Bone marrow (tissue), 2 donors: Measurements from ENCODE around the gene L1CAM.

Experiments used
- DNase-seq, 2 donors: peaks; one replicate each; lab custom pipeline; 2025; lab: John Stamatoyannopoulos, UW

Gene L1CAM

GRCh38 chrX:153903991-153904957, 18.3 kb upstream of the L1CAM start, which contains the start of gene AVPR2:
Gene AVPR2, plus strand, starts transcription at chrX:153904673. Its CDS starts 473 bp downstream, at chrX:153905146.
- DNase-seq: no peak

GRCh38 chrX:153903238-153903980, 17.4 kb upstream of the L1CAM start:
- no peak for DNase-seq

- DNase-seq: no peak
These were observed 16.4 kb upstream of the L1CAM start for GRCh38 chrX:153902385-153902784.

GRCh38 chrX:153901753-153902140, 15.8 kb upstream of the L1CAM start:
- DNase-seq: no peak

GRCh38 chrX:153900831-153901752, 15.1 kb upstream of the L1CAM start:
- DNase-seq: peak; percentile 12 to 83

GRCh38 chrX:153897899-153898298, 11.9 kb upstream of the L1CAM start:
- DNase-seq: no peak

GRCh38 chrX:153889123-153889522, 3.1 kb upstream of the L1CAM start:
- no peak for DNase-seq

- no peak for DNase-seq
These were observed 2.4 kb upstream of the L1CAM start for GRCh38 chrX:153888344-153888743.

- no peak for DNase-seq
These were observed 1.4 kb upstream of the L1CAM start for GRCh38 chrX:153887385-153887784.

GRCh38 chrX:153886915-153887314, 942 bp upstream of the L1CAM start:
- no peak for DNase-seq

- no peak for DNase-seq
These were observed 675 bp downstream of the L1CAM start for GRCh38 chrX:153885208-153885787.

- no peak for DNase-seq
These were observed 1.4 kb downstream of the L1CAM start for GRCh38 chrX:153884590-153884989.

- no peak for DNase-seq
These were observed 1.8 kb downstream of the L1CAM start for GRCh38 chrX:153884136-153884535.

GRCh38 chrX:153883163-153883843, 2.7 kb downstream of the L1CAM start:
- no peak for DNase-seq

GRCh38 chrX:153882557-153882956, 3.4 kb downstream of the L1CAM start:
- DNase-seq: no peak

GRCh38 chrX:153882086-153882498, 3.9 kb downstream of the L1CAM start:
- no peak for DNase-seq

GRCh38 chrX:153881281-153881680, 4.7 kb downstream of the L1CAM start:
- no peak for DNase-seq

- DNase-seq: no peak
These were observed 5.5 kb downstream of the L1CAM start for GRCh38 chrX:153880440-153880815.

GRCh38 chrX:153879741-153880439, 6.1 kb downstream of the L1CAM start:
- no peak for DNase-seq

GRCh38 chrX:153878969-153879653, 6.9 kb downstream of the L1CAM start:
- no peak for DNase-seq
